Smooth muscle cell (in vitro differentiated cells): ENCODE results near the gene RASD1. TPM values are rescaled to one million over a fixed set of nuclear protein-coding genes. Genes with fewer than 3 reads are reported as not detected.
A peak's percentile ranks its signal among the peaks of the same experiment; 100 is the strongest.

Experiments
- DNase-seq: peaks from one replicate; lab custom pipeline; 2025; ENCODE audit not compliant: unreplicated experiment; lab: John Stamatoyannopoulos, UW
- H2AFZ ChIP-seq: fragments of 200-600 bp; sonication (generic); 2 replicates; pipeline ENCODE4 v1.6.0; 2016; ENCODE audit warnings: antibody characterized with exemption, low read depth, mild to moderate bottlenecking
- H3F3A ChIP-seq: fragments of 200-600 bp; sonication (generic); 2 replicates; pipeline ENCODE4 v1.6.0; 2017; ENCODE audit warnings: antibody characterized with exemption, low read depth
- H3K27ac ChIP-seq: fragments of 200-600 bp; sonication (generic); 2 replicates; pipeline ENCODE4 v1.5.1; 2016; ENCODE audit warnings: low read depth, mild to moderate bottlenecking
- H3K27me3 ChIP-seq: fragments of 200-600 bp; sonication (generic); 2 replicates; pipeline ENCODE4 v1.6.1; 2016; ENCODE audit warnings: low read depth, mild to moderate bottlenecking
- H3K36me3 ChIP-seq: fragments of 200-600 bp; sonication (generic); 2 replicates; pipeline ENCODE4 v1.5.1; 2016; ENCODE audit warnings: low read depth
- H3K4me1 ChIP-seq: fragments of 200-600 bp; sonication (generic); 2 replicates; pipeline ENCODE4 v1.5.1; 2016; ENCODE audit warnings: low read depth
- H3K4me2 ChIP-seq: fragments of 200-600 bp; sonication (generic); 2 replicates; pipeline ENCODE4 v1.6.0; 2016; ENCODE audit warnings: mild to moderate bottlenecking
- H3K4me3 ChIP-seq: fragments of 200-600 bp; sonication (generic); 2 replicates; pipeline ENCODE4 v1.5.1; 2016; ENCODE audit warnings: mild to moderate bottlenecking
- H3K79me2 ChIP-seq: fragments of 200-600 bp; sonication (generic); 2 replicates; pipeline ENCODE4 v1.6.0; 2016; ENCODE audit warnings: low read depth, mild to moderate bottlenecking
- H3K9ac ChIP-seq: fragments of 200-600 bp; sonication (generic); 2 replicates; pipeline ENCODE4 v1.6.0; 2016; ENCODE audit warnings: low read depth
- H3K9me3 ChIP-seq: fragments of 200-600 bp; sonication (generic); replicated peaks from 2 replicates; pipeline ENCODE4 v1.5.1; 2016; ENCODE audit warnings: low read depth
- H4K20me1 ChIP-seq: fragments of 200-600 bp; sonication (generic); 2 replicates; pipeline ENCODE4 v1.6.0; 2016; ENCODE audit warnings: low read depth
- WGBS: methylation state at CpG from one replicate; pipeline ENCODE4 v1.1.7; 2016; ENCODE audit warnings: low lambda C conversion rate; 5-methylcytosine and 5-hydroxymethylcytosine counted together
- polyA plus RNA-seq: library from polyadenylated mRNA; unstranded; fragments of >200 nt; fragmentation: Nextera tagmentation; extraction: Ambion mirVana; gene quantifications from 2 replicates; pipeline ENCODE4 v1.2.1, GENCODE V29; 2016
- total RNA-seq: library from RNA; depleted of rRNA; stranded (reverse); fragments of >200 nt; gene quantifications from 2 replicates; pipeline ENCODE4 v1.2.3, GENCODE V29; 2014
- TF ChIP-seq, protein P1 (sequence below): fragments of 200-600 bp; sonication (generic); IDR thresholded peaks from 2 replicates; pipeline ENCODE4 v1.5.1; 2017; ENCODE audit warnings: borderline replicate concordance, mild to moderate bottlenecking, antibody characterized with exemption; ENCODE audit not compliant: insufficient read depth, poor library complexity, severe bottlenecking

RASD1 gene
- total and polyA plus RNA-seq, 2 experiments from 2014 or later, result 5.0 to 5.7 TPM

DNA sequence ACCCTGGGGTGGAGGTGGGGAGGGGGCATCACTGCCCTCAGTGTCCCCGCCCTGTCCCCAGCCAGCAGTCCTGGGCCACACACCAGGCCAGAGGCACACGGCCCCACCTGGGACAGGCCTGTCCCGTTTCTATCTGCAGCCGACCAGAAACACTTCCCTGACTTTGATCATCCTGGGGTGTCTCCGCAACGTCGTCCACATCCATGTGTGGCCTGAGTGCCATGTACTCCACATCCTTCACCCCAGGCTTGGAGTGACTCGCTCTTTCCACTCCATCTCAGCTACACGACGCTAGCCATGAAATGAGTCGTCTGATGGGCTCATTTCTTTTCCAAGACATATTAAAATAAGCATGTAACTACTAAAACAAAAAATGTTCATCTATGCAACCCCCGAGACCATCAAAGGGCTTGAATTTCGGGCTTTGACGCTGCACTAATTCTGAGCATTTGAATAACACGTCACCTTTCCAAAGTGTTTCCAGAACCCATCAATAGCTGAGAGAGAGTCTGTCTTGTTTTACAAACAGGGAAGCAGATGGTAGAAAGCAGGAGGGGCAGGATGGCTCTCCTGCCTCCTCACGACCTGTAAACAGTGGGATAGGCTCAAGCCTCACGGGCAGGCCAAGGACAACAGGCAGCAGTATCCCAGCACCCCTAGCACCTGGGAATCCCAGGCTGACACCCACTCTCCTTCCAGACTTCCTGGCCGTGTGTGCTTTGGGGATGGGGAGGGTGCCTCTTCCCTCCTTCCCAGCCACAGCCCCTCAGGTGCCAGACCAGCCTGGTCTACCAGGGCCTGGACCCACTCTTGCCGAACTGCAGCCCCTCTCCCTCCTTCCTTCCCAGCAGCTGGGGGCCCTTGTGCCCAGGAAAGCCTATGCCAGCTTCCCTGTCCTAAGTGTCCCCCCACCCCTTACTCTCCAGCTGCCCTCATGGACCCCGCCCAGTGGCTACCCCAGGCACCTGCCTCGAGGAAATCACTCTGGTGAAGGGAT is 20.0 kb upstream of the RASD1 start:
- H3K36me3 ChIP-seq, result no peaks in the 10 kb centered on the region
- H3K4me3 ChIP-seq, result no peak overlapping the region
- H3K9me3 ChIP-seq, result no peaks in the 10 kb centered on the region
- peaks cover 19% of the 10 kb centered on the region for H4K20me1 ChIP-seq
- no peaks in the 10 kb centered on the region for H3K27me3 ChIP-seq
- no peaks in the 10 kb centered on the region for H3F3A ChIP-seq
- TF ChIP-seq, protein P1, sequence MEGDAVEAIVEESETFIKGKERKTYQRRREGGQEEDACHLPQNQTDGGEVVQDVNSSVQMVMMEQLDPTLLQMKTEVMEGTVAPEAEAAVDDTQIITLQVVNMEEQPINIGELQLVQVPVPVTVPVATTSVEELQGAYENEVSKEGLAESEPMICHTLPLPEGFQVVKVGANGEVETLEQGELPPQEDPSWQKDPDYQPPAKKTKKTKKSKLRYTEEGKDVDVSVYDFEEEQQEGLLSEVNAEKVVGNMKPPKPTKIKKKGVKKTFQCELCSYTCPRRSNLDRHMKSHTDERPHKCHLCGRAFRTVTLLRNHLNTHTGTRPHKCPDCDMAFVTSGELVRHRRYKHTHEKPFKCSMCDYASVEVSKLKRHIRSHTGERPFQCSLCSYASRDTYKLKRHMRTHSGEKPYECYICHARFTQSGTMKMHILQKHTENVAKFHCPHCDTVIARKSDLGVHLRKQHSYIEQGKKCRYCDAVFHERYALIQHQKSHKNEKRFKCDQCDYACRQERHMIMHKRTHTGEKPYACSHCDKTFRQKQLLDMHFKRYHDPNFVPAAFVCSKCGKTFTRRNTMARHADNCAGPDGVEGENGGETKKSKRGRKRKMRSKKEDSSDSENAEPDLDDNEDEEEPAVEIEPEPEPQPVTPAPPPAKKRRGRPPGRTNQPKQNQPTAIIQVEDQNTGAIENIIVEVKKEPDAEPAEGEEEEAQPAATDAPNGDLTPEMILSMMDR, result no peak
- H2AFZ ChIP-seq, result no peak overlapping the region
- H3K79me2 ChIP-seq, result no peaks in the 10 kb centered on the region
- no peak overlapping the region for H3K9ac ChIP-seq
- no peak for DNase-seq
- H3K4me1 ChIP-seq, result peaks cover 11% of the 10 kb centered on the region
- peak overlapping the region; percentile 46 for H3K4me2 ChIP-seq
- WGBS, result 59% methylated on average over 21 of the region's 21 CpGs
- peak overlapping the region; percentile 86 for H3K27ac ChIP-seq

DNA sequence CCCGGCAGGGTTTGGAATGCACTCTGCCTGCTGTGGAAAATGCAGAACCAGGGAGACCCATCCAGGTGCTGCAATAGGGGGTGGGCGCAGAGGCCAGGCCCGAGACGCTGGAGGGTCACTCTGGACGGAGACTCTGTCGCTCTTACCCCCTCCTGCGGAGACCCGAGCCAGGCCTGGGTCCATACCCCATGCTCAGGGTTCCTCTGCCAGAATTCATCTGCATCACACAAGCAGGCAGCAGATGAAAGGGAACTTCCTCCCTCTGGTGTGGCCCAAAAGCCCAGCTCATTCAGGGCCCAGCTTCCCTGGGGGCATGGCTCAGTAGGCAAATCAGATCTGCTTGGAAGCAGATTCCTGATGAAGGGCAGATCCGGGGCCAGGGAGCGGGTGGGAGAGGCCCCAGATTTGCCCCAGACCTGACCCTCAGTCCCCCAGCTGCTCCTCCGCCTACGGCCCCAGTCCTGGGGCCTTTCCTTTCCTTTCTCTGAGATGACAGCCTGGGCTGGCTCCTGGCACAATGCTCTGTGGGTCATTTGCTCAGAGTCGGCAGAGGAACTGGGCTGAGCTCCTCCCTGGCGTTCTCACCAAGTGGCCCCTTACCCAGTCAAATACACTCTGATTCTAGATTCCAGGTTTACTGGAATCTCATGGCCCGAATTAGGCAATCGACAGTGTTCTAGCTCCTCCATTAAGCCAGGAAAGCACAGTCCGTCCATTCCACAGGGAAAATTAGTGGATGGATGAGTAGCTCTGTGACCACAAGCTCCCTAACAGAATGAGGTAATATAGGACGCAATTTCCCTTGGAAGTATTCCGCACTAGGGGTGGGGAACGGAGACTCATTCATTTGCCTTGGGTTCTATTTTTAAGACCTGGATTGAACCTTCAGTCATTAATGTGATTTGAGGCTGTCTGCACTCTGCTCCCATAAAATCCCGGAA is 19.1 kb upstream of the RASD1 start:
- H3K36me3 ChIP-seq, result no peaks in the 10 kb centered on the region
- 61% methylated on average over 20 of the region's 21 CpGs for WGBS
- no peaks in the 10 kb centered on the region for H3F3A ChIP-seq
- no peak overlapping the region for H3K4me3 ChIP-seq
- H4K20me1 ChIP-seq, result peaks cover 21% of the 10 kb centered on the region
- no peaks in the 10 kb centered on the region for H3K9me3 ChIP-seq
- peak overlapping the region; percentile 86 for H3K27ac ChIP-seq
- H3K4me2 ChIP-seq, result peak overlapping the region; percentile 46
- H3K9ac ChIP-seq, result no peak overlapping the region
- H2AFZ ChIP-seq, result peak overlapping the region; percentile 18
- TF ChIP-seq, protein P1, result no peak
- H3K4me1 ChIP-seq, result peaks cover 11% of the 10 kb centered on the region
- no peaks in the 10 kb centered on the region for H3K27me3 ChIP-seq
- H3K79me2 ChIP-seq, result no peaks in the 10 kb centered on the region
- no peak for DNase-seq

DNA sequence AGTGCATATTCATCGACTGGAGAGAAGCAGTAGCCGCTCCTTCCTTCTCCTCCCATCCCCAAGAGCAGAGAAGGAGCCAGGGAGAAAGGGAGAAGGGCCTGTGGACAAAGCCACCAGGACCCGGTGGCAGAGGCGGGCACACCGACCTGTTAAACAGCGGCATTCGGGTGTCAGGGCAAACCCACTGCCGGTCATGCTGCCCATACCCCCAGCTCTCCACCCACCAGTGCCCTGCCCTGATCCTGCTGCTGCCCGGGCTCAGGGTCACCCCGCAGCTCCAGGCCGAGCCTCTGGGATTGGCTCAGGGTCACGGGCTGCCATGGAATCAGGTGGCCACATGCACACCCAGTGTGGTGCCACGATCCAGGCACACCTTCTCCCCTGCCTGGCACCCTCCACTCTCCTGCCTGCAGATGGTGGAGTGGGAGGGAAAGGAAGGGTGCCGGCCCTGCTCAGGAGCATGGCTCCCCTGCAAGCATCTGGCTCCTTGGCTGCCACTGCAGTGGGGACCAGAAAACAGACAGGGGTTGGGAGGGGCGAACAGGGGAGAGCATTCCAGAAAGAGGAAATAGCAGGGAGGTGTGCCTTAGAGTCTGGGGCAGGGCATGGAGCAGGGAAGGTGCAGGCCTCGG is 18.3 kb upstream of the RASD1 start:
- H3K27ac ChIP-seq, result peak overlapping the region; percentile 86
- H3K36me3 ChIP-seq, result no peaks in the 10 kb centered on the region
- no peaks in the 10 kb centered on the region for H3K9me3 ChIP-seq
- peaks cover 21% of the 10 kb centered on the region for H4K20me1 ChIP-seq
- DNase-seq, result no peak
- H3F3A ChIP-seq, result no peaks in the 10 kb centered on the region
- H2AFZ ChIP-seq, result no peak overlapping the region
- no peak overlapping the region for H3K4me3 ChIP-seq
- H3K27me3 ChIP-seq, result no peaks in the 10 kb centered on the region
- WGBS, result 92% methylated on average over 16 of the region's 16 CpGs
- peaks cover 11% of the 10 kb centered on the region for H3K4me1 ChIP-seq
- no peak overlapping the region for H3K4me2 ChIP-seq
- no peaks in the 10 kb centered on the region for H3K79me2 ChIP-seq
- H3K9ac ChIP-seq, result no peak overlapping the region
- TF ChIP-seq, protein P1, result no peak
